GM23338 (cell line): Measurements from ENCODE around the gene PHKB.

Experiments
- CREB1 ChIP-seq: fragments of 250-450 bp; sonication (Bioruptor Pico); IDR thresholded peaks from 2 replicates; pipeline ENCODE4 v1.5.0; 2020; ENCODE audit warnings: low read depth, mild to moderate bottlenecking, moderate library complexity
- CTCF ChIP-seq, 2 experiments: fragments of 200-600 bp in 1 of 2; sonication (generic) in 1 of 2; conservative IDR thresholded peaks; 2 replicates each; pipeline versions ENCODE4 v1.5.1 to v1.6.1; 2016 to 2017; ENCODE audit warnings: antibody characterized with exemption in 2 of 2, low read depth in 2 of 2, mild to moderate bottlenecking in 2 of 2, moderate library complexity in 1 of 2
- ETS1 ChIP-seq: IDR thresholded peaks from 2 replicates; pipeline ENCODE4 v1.6.1; 2016; ENCODE audit warnings: antibody characterized with exemption
- EZH2 ChIP-seq: fragments of 200-600 bp; sonication (generic); IDR thresholded peaks from one replicate; pipeline ENCODE4 v1.8.0; 2017; ENCODE audit warnings: antibody characterized with exemption, mild to moderate bottlenecking, low read depth; ENCODE audit not compliant: unreplicated experiment
- EZH2phosphoT487 ChIP-seq: fragments of 200-600 bp; sonication (generic); IDR thresholded peaks from one replicate; pipeline ENCODE4 v1.8.1; 2018; ENCODE audit warnings: antibody characterized with exemption; ENCODE audit not compliant: unreplicated experiment
- JUNB ChIP-seq: IDR thresholded peaks from one replicate; pipeline ENCODE4 v1.6.1; 2016; ENCODE audit warnings: antibody characterized with exemption; ENCODE audit not compliant: unreplicated experiment
- NANOG ChIP-seq: IDR thresholded peaks from 2 replicates; pipeline ENCODE4 v1.6.1; 2016; ENCODE audit warnings: antibody characterized with exemption, borderline replicate concordance
- POLR2AphosphoS5 ChIP-seq: IDR thresholded peaks from 2 replicates; pipeline ENCODE4 v1.6.1; 2016; ENCODE audit warnings: antibody characterized with exemption, low read depth
- STAT1 ChIP-seq: IDR thresholded peaks from one replicate; pipeline ENCODE4 v1.6.1; 2016; ENCODE audit warnings: antibody characterized with exemption; ENCODE audit not compliant: unreplicated experiment
- ZNF114 ChIP-seq: fragments of 250-450 bp; sonication (Bioruptor Pico); IDR thresholded peaks from 2 replicates; pipeline ENCODE4 v1.5.0; 2020; ENCODE audit warnings: mild to moderate bottlenecking, moderate library complexity
- ZNF331 ChIP-seq: fragments of 250-450 bp; sonication (Bioruptor Pico); IDR thresholded peaks from 2 replicates; pipeline ENCODE4 v1.5.0; 2020; ENCODE audit warnings: low read depth, mild to moderate bottlenecking, moderate library complexity
- ZNF462 ChIP-seq: fragments of 250-450 bp; sonication (Bioruptor Pico); IDR thresholded peaks from 2 replicates; pipeline ENCODE4 v1.5.0; 2020; ENCODE audit warnings: mild to moderate bottlenecking, moderate library complexity
- TF ChIP-seq, protein P1 (sequence below): IDR thresholded peaks from one replicate; pipeline ENCODE4 v1.6.1; 2018; ENCODE audit warnings: antibody characterized with exemption; ENCODE audit not compliant: unreplicated experiment

- TF ChIP-seq CTCF (conservative IDR thresholded peaks at IDR 0.05; ENCODE audit: low read depth in 2 of 2): no peak
- no peak for TF ChIP-seq EZH2phosphoT487
- TF ChIP-seq, protein P1, sequence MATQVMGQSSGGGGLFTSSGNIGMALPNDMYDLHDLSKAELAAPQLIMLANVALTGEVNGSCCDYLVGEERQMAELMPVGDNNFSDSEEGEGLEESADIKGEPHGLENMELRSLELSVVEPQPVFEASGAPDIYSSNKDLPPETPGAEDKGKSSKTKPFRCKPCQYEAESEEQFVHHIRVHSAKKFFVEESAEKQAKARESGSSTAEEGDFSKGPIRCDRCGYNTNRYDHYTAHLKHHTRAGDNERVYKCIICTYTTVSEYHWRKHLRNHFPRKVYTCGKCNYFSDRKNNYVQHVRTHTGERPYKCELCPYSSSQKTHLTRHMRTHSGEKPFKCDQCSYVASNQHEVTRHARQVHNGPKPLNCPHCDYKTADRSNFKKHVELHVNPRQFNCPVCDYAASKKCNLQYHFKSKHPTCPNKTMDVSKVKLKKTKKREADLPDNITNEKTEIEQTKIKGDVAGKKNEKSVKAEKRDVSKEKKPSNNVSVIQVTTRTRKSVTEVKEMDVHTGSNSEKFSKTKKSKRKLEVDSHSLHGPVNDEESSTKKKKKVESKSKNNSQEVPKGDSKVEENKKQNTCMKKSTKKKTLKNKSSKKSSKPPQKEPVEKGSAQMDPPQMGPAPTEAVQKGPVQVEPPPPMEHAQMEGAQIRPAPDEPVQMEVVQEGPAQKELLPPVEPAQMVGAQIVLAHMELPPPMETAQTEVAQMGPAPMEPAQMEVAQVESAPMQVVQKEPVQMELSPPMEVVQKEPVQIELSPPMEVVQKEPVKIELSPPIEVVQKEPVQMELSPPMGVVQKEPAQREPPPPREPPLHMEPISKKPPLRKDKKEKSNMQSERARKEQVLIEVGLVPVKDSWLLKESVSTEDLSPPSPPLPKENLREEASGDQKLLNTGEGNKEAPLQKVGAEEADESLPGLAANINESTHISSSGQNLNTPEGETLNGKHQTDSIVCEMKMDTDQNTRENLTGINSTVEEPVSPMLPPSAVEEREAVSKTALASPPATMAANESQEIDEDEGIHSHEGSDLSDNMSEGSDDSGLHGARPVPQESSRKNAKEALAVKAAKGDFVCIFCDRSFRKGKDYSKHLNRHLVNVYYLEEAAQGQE: no peak
- TF ChIP-seq EZH2: no peak
- no peak for TF ChIP-seq CREB1 (CRISPR knock-in tag)
- TF ChIP-seq POLR2AphosphoS5: no peak
- no peak for TF ChIP-seq JUNB
- TF ChIP-seq ZNF114 (CRISPR knock-in tag): no peak
- no peak for TF ChIP-seq STAT1
- no peak for TF ChIP-seq ETS1
- TF ChIP-seq ZNF331 (CRISPR knock-in tag): no peak
- no peak for TF ChIP-seq ZNF462
- no peak for TF ChIP-seq NANOG
Observed at GRCh38 chr16:47627721-47628120, 166.6 kb downstream of the PHKB start.
